CD8-positive, alpha-beta memory T cell (primary cell): Measurements from ENCODE around the gene ECPAS. TPM values are rescaled to one million over a fixed set of nuclear protein-coding genes. Genes with fewer than 3 reads are reported as not detected.

Experiments
- polyA plus RNA-seq: library from polyadenylated mRNA; unstranded; fragments of 300-500 nt; fragmentation: Illumina TruSeq; gene quantifications from one replicate; pipeline ENCODE4 v1.2.3, GENCODE V29; 2021
- total RNA-seq, 2 experiments: library from RNA; stranded (reverse); gene quantifications; one replicate each; pipeline ENCODE4 v1.2.3, GENCODE V29; 2021

ECPAS gene
- total and polyA plus RNA-seq, 3 experiments from 2014 or later: 16.5 to 92.8 (median 86.4) TPM

Other genes starting within 250 kb of the ECPAS start
- gene OR2K2, start 154.2 kb downstream of the ECPAS start, total RNA-seq: not detected
- not detected for gene OR2K2, start 154.2 kb downstream of the ECPAS start, polyA plus RNA-seq
- gene ZNF483, start 40.8 kb upstream of the ECPAS start, total RNA-seq: 1 to 10 TPM; 2.7 to 2.8 TPM
- gene ZNF483, start 40.8 kb upstream of the ECPAS start, polyA plus RNA-seq: 5.4 TPM
- gene PTGR1, start 115.3 kb upstream of the ECPAS start, total RNA-seq: under 1 TPM; 0.62 to 0.96 TPM
- gene PTGR1, start 115.3 kb upstream of the ECPAS start, polyA plus RNA-seq: not detected
- 1 to 10 TPM; 5.7 to 6.0 TPM for gene DNAJC25, start 147.0 kb upstream of the ECPAS start, total RNA-seq
- gene DNAJC25, start 147.0 kb upstream of the ECPAS start, polyA plus RNA-seq: 2.0 TPM
- gene GNG10, start 177.2 kb upstream of the ECPAS start, total RNA-seq: 10 to 100 TPM; 21.9 to 25.1 TPM
- 22.9 TPM for gene GNG10, start 177.2 kb upstream of the ECPAS start, polyA plus RNA-seq